HG03103 (cell line): ENCODE data around the gene RBM43.
A peak's percentile ranks its signal among the peaks of the same experiment; 100 is the strongest.
"Not testable (repeated sequence)": the region's sequence is repeated elsewhere in the genome, so short reads cannot be mapped to it uniquely, and the experiment has no call there.

Source experiments
- ATAC-seq: cut with Tn5 transposase; IDR thresholded peaks from one replicate; pipeline ENCODE4 v1.9.1; 2021; ENCODE audit warnings: low read depth; ENCODE audit not compliant: unreplicated experiment

Gene RBM43

DNA sequence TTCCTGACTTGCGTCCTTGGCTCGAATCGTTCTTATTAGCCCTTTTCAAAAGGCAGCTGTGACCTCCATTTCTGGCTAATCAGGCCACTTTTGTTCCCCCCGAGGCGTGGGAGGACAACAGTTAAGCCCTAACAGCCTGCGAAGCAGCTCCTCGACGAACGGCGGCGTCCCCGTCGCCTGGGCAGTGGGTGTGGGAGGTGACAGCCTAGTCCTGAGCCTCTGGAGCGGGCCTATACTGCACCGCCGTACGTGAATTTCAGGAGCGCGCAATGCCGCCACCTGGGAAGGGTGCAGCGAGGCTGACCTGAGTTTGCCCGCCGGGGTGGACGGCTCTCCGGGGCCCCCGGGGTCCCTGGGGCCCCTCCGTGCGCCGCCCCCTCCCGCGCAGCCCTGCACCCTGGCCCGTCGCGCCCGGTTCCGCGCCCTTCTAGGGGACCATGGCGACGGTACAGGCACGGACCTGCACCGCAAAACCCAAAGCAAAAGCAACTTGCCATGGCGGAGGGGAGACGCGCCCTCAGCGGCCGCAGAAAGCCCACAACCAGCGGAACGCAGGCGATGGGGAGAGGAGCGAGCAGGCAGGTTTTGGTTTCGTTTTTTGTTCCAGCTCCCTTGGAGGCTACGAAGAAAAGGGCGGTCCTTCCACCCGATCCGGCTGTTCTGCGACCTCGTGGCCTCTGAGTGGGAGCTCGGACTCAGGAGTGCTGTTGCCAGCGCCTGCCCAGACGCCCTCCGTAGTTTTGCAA is at the start of gene RBM43:
RBM43 (minus strand) TSS at position 633 of the 746 bp plus-strand sequence; CDS start at position 497, 136 bp downstream.
- ATAC-seq = peak; percentile 90

DNA sequence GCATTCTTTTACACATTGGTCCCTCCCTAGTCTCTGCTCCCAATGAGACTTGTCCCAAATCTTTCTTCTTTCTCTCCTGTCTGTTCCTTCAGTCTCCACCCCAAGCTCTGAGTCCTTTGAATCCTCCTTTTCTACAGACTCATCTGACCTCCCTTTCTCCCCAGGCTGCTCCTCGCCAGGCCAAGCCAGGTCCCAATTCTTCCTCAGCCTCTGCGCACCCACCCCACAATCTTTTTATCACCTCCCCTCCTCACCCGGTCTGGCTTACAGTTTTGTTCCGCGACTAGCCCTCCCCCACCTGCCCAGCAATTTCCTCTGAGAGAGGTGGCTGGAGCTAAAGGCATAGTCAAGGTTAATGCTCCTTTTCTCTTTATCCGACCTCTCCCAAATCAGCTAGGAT is 48.6 kb upstream of the RBM43 start:
- ATAC-seq = not testable (repeated sequence)

DNA sequence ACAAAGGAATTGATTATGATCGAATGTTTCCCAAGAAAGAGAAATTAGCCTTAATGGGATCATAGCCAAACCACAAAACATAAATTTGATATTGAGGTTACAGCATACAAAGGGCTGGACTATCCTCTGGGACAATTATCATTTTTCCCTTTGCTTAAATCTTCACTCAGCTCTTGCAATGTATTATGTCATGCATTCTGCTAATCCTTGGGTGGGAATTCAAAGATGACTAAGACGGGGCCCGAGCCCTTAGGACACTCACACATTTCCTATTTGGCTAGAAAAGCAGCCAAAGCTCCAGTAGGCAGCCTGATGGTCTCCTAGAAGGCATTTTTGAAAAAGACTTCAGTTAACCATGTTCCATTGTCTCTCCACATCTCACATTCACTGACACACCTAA is 45.0 kb upstream of the RBM43 start:
- ATAC-seq = no peak

DNA sequence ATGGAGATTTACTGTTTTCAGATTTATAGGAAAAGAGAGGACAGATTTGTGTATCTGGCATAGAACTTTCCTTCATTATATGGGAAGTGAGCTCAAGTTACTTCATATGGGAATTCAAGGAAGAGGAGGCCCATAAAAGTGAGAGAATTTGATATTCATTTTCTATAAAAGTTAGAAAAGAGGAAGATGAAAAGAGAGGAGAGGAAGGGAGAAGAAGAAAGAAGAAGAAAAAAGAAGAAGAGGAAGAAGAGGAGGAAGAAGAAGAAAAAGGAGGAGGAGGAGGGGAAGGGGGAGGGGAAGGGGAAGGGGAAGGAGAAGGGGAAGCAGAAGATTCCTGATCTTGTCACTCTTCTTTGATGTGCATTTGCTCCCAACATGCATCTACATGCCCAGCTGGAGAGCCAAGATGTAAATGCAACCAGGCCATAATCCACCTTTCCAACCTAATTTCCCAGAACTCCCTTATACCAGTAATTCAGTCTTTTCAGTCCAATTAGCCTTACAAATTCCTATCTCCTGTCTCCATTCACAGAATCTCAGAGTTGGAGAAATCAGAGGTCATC is 43.5 kb upstream of the RBM43 start:
- ATAC-seq = no peak

- ATAC-seq = no peak
Measured at GRCh38 chr2:151302879-151303278, 41.2 kb upstream of the RBM43 start.

GRCh38 chr2:151302404-151302803 is 40.7 kb upstream of the RBM43 start:
- no peak for ATAC-seq

GRCh38 chr2:151299920-151300539 is 38.4 kb upstream of the RBM43 start:
- no peak for ATAC-seq

GRCh38 chr2:151297882-151298281 is 36.2 kb upstream of the RBM43 start:
- ATAC-seq = peak; percentile 96

- not testable (repeated sequence) for ATAC-seq
Measured at GRCh38 chr2:151295926-151296325, 34.3 kb upstream of the RBM43 start.

DNA sequence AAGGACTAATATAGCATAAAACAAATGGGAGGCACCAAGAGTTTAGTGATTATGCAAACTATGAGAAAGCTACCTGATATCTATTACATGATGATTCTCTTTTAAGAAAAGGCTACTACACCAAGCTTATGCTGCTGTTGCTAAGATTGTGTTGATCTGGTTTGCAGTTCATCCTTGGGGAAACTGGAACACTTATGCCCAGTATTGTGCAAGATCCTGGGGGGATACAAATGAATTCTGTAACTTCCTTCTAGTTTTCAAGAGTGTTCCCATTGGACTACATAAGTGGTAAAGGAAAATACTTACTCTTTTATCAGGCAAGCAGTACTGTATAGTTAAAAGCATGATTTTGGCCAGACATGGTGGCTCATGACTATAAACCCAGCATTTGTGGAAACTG is 30.9 kb upstream of the RBM43 start:
- no peak for ATAC-seq

DNA sequence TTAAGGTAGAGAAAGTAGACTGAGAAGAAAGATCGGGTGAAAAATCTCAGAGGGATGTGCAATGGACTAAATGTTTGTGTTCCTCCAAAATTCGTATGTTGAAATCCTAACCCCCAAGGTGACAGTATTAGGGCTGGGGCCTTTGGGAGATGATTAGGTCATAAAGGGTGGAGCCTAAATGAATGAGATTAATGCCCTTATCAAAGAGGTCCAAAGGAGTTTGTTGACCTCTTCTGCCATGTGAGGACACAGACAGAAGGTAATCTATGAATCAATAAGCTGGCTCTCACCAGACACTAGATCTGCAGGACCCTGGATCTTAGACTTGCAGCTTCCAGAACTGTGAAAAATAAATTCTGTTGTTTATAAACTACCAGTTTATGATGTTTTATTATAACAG is 30.5 kb upstream of the RBM43 start:
- ATAC-seq = no peak

- no peak for ATAC-seq
Measured at GRCh38 chr2:151291224-151291623, 29.6 kb upstream of the RBM43 start.

DNA sequence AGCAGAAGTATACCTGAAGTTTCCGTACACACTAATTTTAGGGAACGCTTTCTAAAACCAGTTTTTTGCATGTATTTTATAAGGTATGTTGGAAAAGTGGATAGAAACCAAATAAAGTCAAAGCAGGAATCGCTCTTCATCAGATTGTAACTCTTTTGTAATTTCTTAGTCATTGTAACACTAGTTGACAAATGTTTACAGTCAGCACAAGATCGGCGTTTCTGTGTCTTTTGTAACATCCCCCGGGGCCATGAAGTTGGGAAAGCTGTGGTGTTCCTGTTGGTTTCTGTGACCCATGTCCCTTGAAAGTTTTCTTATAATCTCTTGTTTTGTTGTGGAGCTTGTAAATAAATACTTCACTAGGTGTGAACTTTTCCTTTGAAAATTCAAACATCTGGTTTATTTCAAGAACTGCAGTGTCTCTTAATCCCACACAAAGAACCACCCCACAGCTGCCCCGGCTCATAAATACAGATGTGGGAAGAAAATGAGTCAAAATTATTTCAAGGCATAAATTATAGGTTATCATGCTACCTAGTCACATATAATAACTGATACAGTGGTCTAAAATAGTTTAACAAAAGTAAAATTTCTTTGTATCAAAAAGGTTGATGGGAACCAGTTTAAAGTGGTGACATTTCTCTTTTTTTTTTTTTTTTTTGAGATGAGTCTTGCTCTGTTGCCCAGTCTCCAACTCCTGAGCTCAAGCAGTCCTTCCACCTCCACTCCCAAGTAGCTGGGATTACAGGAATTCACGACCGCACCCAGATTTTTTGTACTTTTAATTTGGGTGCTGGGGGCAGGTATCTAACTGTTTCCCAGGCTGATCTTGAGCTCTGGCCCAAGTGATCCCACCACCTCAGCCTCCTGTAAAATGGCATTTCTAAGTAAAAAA is 28.6 kb upstream of the RBM43 start:
- peak; percentile 17 for ATAC-seq

GRCh38 chr2:151287513-151288250 is 26.0 kb upstream of the RBM43 start:
- no peak for ATAC-seq

- no peak for ATAC-seq
Measured at GRCh38 chr2:151282401-151282800, 20.7 kb upstream of the RBM43 start.

GRCh38 chr2:151280271-151280670 is 18.6 kb upstream of the RBM43 start:
- no peak for ATAC-seq

DNA sequence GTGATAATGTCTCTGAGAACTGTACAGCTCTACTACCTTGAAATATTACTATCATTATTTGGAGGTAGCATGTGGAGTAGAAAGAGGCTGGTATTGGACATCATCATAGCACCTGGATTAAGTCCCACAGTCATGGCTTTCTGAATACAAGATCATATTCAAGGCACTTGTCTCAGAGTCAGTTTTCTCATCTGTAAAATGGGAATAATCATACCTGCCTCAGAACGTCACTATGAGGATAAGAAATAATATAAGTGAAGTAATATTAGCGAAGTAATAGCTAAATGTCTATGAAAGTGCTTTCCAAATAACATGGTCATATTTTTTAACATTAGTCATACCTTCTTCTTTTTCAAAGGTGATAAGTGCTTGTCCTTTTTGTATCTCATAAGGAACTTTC is 16.8 kb upstream of the RBM43 start:
- no peak for ATAC-seq

GRCh38 chr2:151277067-151277466 is 15.4 kb upstream of the RBM43 start:
- no peak for ATAC-seq

GRCh38 chr2:151275291-151275690 is 13.6 kb upstream of the RBM43 start:
- no peak for ATAC-seq

DNA sequence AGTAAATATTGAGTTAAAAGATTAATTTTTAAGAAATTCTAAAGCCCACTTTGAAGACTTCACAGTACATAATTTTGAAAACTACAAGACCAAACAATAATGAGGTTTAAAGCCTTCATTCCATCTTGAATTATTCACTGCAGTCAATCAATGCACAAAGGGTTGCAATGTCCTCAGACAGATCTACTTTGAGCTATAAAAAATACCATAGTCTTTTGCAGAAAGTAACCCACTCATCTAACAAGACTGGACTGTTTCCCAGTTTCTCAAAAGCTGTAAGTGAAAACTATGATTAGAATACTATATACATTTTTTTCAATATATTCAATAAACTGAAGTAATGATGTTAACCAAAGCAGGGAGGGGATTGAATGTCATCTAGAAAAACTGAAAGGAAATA is 10.2 kb upstream of the RBM43 start:
- ATAC-seq = no peak
